OCI-LY3 (cell line): ENCODE results near the gene NTN4.

Experiments used
- EZH2phosphoT487 ChIP-seq: fragments of 200-600 bp; shearing (Covaris generic); IDR thresholded peaks from 2 replicates; pipeline ENCODE4 v1.6.1; 2018; ENCODE audit warnings: antibody characterized with exemption, mixed run types, low read depth
- TF ChIP-seq, protein P1 (sequence below): fragments of 200-600, 300-600 bp; sonication (generic); IDR thresholded peaks from 2 replicates; pipeline ENCODE4 v1.5.1; 2014; ENCODE audit warnings: antibody characterized with exemption, low read length, low read depth

DNA sequence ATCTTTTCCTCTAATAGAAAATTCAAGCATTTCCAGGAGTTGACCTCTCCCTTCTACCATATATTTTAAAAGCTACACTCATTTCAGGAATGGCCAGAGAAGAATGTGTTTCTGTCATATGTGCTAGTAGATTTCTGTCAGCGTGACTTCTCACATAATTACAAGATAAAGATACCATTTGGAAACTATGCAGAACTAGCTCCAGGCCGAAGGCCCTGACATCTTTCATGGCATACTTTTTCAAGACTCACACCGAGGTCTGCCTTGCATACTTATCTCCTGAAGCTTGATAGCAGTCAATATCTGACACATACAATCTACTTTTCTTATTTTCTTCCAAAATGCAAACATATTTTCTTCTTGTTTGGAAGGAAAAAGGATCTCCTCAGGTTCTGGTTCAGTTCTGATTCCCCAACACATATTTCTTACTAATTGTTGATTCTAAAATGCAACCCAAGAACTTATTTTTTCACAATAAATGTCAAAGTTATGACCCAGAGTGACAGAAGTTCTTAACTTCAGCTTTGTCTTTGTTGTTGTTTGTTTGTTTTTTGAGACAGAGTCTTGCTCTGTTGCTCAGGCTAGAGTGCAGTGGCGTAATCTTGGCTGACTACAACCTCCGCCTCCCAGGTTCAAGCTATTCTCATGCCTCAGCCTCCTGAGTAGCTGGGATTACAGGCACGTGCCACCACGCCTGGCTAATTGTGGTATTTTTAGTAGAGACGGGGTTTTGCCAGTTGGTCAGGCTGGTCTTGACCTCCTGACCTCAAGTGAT, 99.5 kb downstream of the NTN4 start:
- TF ChIP-seq, protein P1, sequence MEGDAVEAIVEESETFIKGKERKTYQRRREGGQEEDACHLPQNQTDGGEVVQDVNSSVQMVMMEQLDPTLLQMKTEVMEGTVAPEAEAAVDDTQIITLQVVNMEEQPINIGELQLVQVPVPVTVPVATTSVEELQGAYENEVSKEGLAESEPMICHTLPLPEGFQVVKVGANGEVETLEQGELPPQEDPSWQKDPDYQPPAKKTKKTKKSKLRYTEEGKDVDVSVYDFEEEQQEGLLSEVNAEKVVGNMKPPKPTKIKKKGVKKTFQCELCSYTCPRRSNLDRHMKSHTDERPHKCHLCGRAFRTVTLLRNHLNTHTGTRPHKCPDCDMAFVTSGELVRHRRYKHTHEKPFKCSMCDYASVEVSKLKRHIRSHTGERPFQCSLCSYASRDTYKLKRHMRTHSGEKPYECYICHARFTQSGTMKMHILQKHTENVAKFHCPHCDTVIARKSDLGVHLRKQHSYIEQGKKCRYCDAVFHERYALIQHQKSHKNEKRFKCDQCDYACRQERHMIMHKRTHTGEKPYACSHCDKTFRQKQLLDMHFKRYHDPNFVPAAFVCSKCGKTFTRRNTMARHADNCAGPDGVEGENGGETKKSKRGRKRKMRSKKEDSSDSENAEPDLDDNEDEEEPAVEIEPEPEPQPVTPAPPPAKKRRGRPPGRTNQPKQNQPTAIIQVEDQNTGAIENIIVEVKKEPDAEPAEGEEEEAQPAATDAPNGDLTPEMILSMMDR: no peak
- TF ChIP-seq EZH2phosphoT487: no peak
